Vagina (tissue), 2 donors: Measurements from ENCODE around the gene TCN1.

Experiments
- POLR2A ChIP-seq, 2 donors: fragments of 450-650 bp; IDR thresholded peaks; one replicate each; pipeline ENCODE4 v1.6.1; 2017; ENCODE audit warnings: antibody characterized with exemption in 2 of 2, mild to moderate bottlenecking in 2 of 2, moderate library complexity in 2 of 2
- POLR2AphosphoS5 ChIP-seq, 2 donors: sonication (generic); formaldehyde crosslinking; IDR thresholded peaks; one replicate each; pipeline ENCODE4 v1.9.0; 2017; ENCODE audit warnings: antibody characterized with exemption in 2 of 2, mild to moderate bottlenecking in 2 of 2, low read depth in 1 of 2; ENCODE audit not compliant: insufficient read depth in 1 of 2
- TF ChIP-seq, protein P1 (sequence below), 3 experiments: fragments of 450-650 bp in 2 of 3; fragments of 200-600 bp in 1 of 3; sonication (generic) in 1 of 3; IDR thresholded peaks; one replicate each; pipeline ENCODE4 v1.5.1; 2017 to 2019; ENCODE audit warnings: antibody characterized with exemption in 3 of 3, mild to moderate bottlenecking in 2 of 3, moderate library complexity in 2 of 3

DNA sequence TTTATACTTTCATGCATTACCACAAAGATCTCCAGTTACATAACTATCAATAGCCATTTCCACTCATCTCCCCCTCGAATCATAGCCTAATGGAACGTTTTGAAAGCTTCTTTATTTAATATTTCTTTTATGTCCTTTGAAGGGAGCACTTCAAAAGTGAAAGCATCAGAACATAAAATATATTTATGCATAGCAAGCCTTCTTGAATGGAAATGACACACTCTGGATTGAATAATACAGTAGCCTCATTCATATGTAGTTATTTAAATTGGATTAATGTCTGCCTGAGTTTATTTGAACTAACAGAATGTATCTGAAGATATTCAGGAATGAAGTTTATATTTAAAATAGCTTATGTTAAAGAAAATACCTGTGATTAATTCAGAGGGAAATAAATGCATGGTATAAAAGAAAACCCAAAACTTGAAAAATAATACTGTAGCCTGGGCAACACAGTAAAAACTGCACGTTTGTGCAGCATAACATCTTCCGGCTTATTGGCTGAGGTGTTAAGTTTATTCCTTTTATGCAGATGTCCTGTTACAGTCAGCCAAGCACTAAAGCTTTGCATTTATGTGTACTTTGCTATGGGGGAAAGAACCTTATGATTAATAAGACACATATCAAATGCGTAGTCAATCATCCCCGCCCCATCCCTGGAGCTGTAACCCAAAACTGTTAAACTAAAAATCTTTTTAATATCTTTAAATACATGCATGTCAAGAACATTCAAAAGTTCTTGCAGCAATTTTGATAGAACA lies 34.3 kb upstream of the TCN1 start:
- TF ChIP-seq, protein P1, sequence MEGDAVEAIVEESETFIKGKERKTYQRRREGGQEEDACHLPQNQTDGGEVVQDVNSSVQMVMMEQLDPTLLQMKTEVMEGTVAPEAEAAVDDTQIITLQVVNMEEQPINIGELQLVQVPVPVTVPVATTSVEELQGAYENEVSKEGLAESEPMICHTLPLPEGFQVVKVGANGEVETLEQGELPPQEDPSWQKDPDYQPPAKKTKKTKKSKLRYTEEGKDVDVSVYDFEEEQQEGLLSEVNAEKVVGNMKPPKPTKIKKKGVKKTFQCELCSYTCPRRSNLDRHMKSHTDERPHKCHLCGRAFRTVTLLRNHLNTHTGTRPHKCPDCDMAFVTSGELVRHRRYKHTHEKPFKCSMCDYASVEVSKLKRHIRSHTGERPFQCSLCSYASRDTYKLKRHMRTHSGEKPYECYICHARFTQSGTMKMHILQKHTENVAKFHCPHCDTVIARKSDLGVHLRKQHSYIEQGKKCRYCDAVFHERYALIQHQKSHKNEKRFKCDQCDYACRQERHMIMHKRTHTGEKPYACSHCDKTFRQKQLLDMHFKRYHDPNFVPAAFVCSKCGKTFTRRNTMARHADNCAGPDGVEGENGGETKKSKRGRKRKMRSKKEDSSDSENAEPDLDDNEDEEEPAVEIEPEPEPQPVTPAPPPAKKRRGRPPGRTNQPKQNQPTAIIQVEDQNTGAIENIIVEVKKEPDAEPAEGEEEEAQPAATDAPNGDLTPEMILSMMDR (IDR thresholded peaks at IDR 0.05): no peak
- TF ChIP-seq POLR2AphosphoS5 (IDR thresholded peaks at IDR 0.05; ENCODE audit: insufficient read depth in 1 of 2, low read depth in 1 of 2): no peak
- TF ChIP-seq POLR2A (IDR thresholded peaks at IDR 0.05): no peak
